Endothelial cell (in vitro differentiated cells): ENCODE measurements around the gene LRRC14B. TPM values are rescaled to one million over a fixed set of nuclear protein-coding genes. Genes with fewer than 3 reads are reported as not detected.

Source experiments
- DNase-seq: peaks from one replicate; pipeline ENCODE4 v3.0.0; 2021; ENCODE audit warnings: low spot score
- H3K27ac Mint-ChIP-seq: one replicate; pipeline ENCODE4 v1.8.0; 2021; ENCODE audit warnings: mixed read lengths, inconsistent platforms; ENCODE audit not compliant: unreplicated experiment
- H3K27me3 Mint-ChIP-seq: one replicate; pipeline ENCODE4 v1.8.0; 2021; ENCODE audit warnings: mild to moderate bottlenecking, moderate library complexity, mixed read lengths, inconsistent platforms; ENCODE audit not compliant: unreplicated experiment
- H3K36me3 Mint-ChIP-seq: one replicate; pipeline ENCODE4 v1.8.0; 2021; ENCODE audit warnings: mild to moderate bottlenecking, low read depth, mixed read lengths, inconsistent platforms; ENCODE audit not compliant: unreplicated experiment
- H3K4me1 Mint-ChIP-seq: one replicate; pipeline ENCODE4 v1.8.0; 2021; ENCODE audit warnings: mild to moderate bottlenecking, mixed read lengths, inconsistent platforms; ENCODE audit not compliant: unreplicated experiment
- H3K4me3 Mint-ChIP-seq: one replicate; pipeline ENCODE4 v1.8.0; 2021; ENCODE audit warnings: mild to moderate bottlenecking, mixed read lengths, inconsistent platforms; ENCODE audit not compliant: unreplicated experiment
- H3K9me3 Mint-ChIP-seq: one replicate; pipeline ENCODE4 v1.8.0; 2021; ENCODE audit warnings: mixed read lengths, inconsistent platforms; ENCODE audit not compliant: unreplicated experiment
- CTCF ChIP-seq: fragments of 200-600 bp; sonication (generic); IDR thresholded peaks from one replicate; pipeline ENCODE4 v1.5.0; 2021; ENCODE audit warnings: antibody characterized with exemption; ENCODE audit not compliant: unreplicated experiment
- total RNA-seq: library from RNA; stranded (reverse); fragmentation: NEBNext Ultra II Directional; extraction: Animal tissue kit (Norgen Biotek cat#: 25700); gene quantifications from one replicate; pipeline ENCODE4 v1.2.1, GENCODE V29; 2021; ENCODE audit not compliant: unreplicated experiment

LRRC14B gene
- total RNA-seq, 1 donor from 2014 or later = not detected

- Mint-ChIP-seq H3K4me3 (no peak overlapping the region), H3K4me1 (peaks cover 3% of the 10 kb centered on the region), H3K27ac (no peak overlapping the region), H3K9me3 (no peaks in the 10 kb centered on the region), H3K27me3 (peaks cover 2% of the 10 kb centered on the region), H3K36me3 (peaks cover 6% of the 10 kb centered on the region)
- no peak for TF ChIP-seq CTCF
- no peak for DNase-seq
Measured at GRCh38 chr5:153256-153655, 38.0 kb upstream of the LRRC14B start.

GRCh38 chr5:154236-154635, 37.1 kb upstream of the LRRC14B start:
- Mint-ChIP-seq H3K4me3 (no peak overlapping the region), H3K4me1 (peaks cover 9% of the 10 kb centered on the region), H3K27ac (no peak overlapping the region), H3K36me3 (peaks cover 10% of the 10 kb centered on the region), H3K9me3 (no peaks in the 10 kb centered on the region), H3K27me3 (peaks cover 2% of the 10 kb centered on the region)
- no peak for DNase-seq
- no peak for TF ChIP-seq CTCF

GRCh38 chr5:154826-155225, 36.5 kb upstream of the LRRC14B start:
- H3K36me3 Mint-ChIP-seq = peaks cover 11% of the 10 kb centered on the region
- H3K27ac Mint-ChIP-seq = no peak overlapping the region
- TF ChIP-seq CTCF = no peak

DNA sequence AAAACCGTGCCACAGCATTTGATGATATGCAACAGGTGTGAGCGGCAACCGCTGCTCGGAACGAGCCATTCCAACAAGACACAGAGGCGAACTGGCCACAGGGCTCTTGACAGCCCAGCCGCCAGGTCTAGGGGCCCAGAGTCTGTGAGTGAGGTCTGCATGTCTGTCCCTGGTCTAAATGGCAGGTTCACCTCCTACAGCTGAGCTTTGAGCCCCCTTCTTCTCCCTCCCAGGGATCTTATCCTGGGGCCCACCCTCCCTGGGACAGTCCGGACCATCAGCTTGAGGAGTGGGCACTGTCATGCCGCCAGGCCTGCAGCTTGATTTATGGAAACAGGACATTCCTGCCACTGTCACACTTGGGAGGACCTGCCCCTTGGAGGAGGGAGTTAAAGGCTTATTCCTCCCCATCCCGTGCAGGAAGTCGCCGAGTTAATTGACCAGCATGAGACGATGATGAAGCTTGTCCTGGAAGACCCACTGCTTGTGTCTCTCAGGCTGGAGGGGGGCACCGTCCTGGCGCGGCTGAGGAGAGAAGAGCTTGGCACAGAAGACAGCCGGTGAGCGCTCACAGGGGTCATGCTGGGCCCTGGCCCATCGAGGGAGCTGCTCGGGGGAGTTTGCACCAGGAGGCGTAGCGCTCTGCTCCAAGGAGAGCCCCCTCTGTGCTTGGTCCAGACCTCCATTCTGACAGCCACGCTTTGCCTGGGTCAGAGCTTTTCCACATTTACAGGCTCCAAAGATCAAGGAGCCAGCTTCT, 35.5 kb upstream of the LRRC14B start:
- Mint-ChIP-seq H3K9me3 (no peaks in the 10 kb centered on the region), H3K27me3 (peaks cover 8% of the 10 kb centered on the region), H3K27ac (no peak overlapping the region), H3K4me3 (peak overlapping the region; percentile 1), H3K36me3 (peaks cover 13% of the 10 kb centered on the region), H3K4me1 (peaks cover 12% of the 10 kb centered on the region)
- DNase-seq = no peak
- TF ChIP-seq CTCF = no peak

More at GRCh38 chr5:154826-155225, 36.5 kb upstream of the LRRC14B start:
- H3K4me1 Mint-ChIP-seq = peaks cover 12% of the 10 kb centered on the region
- H3K4me3 Mint-ChIP-seq = peak overlapping the region; percentile 1
- H3K27me3 Mint-ChIP-seq = peaks cover 5% of the 10 kb centered on the region
- no peaks in the 10 kb centered on the region for H3K9me3 Mint-ChIP-seq
- DNase-seq = no peak

- DNase-seq = no peak
- H3K27ac Mint-ChIP-seq = no peak overlapping the region
- no peak overlapping the region for H3K4me3 Mint-ChIP-seq
- H3K4me1 Mint-ChIP-seq = peaks cover 12% of the 10 kb centered on the region
- H3K27me3 Mint-ChIP-seq = peaks cover 8% of the 10 kb centered on the region
- peaks cover 13% of the 10 kb centered on the region for H3K36me3 Mint-ChIP-seq
- TF ChIP-seq CTCF = no peak
- no peaks in the 10 kb centered on the region for H3K9me3 Mint-ChIP-seq
Measured at GRCh38 chr5:156411-157072, 34.8 kb upstream of the LRRC14B start.
